HG03064 (cell line): Measurements from ENCODE around the gene PCNX1.
"Not testable (repeated sequence)": the region's sequence is repeated elsewhere in the genome, so short reads cannot be mapped to it uniquely, and the experiment has no call there.

Experiments used
- ATAC-seq: cut with Tn5 transposase; IDR thresholded peaks from one replicate; pipeline ENCODE4 v1.9.1; 2021; ENCODE audit warnings: low read depth; ENCODE audit not compliant: unreplicated experiment

PCNX1 gene

DNA sequence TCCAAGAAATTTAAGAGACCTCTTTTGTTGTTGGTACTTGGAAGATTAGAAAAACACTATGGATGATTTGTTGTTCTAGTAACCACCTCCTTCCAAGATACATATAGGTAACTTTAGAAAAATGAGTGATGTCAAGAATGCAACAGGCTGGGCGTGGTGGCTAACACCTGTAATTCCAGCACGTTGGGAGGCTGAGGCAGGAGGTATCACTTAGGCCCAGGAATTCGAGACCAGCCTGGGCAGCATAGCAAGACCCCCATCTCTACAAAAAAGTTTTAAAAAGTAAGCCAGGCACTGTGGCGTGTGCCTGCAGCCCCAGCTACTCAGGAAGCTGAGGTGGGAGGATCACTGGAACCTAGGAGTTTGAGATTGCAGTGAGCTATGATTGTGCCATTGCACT lies 97.8 kb downstream of the PCNX1 start:
- no peak for ATAC-seq

DNA sequence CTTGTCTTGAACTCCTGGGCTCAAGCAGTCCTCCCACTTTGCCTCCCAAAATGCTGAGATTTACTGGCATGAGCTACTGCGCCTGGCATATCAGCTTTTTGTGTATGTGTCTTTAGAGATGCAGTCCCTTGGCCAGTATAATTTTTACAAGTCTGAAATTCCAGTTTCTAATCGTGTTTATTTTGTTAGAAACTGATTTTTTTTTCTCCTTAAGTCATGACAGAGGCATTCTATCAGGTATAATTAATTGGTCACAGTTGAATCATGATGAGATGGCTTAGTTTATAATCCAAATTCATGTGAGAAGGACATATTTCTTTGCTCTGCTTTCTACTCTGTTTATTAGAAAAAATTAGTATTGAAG lies 98.9 kb downstream of the PCNX1 start:
- no peak for ATAC-seq

DNA sequence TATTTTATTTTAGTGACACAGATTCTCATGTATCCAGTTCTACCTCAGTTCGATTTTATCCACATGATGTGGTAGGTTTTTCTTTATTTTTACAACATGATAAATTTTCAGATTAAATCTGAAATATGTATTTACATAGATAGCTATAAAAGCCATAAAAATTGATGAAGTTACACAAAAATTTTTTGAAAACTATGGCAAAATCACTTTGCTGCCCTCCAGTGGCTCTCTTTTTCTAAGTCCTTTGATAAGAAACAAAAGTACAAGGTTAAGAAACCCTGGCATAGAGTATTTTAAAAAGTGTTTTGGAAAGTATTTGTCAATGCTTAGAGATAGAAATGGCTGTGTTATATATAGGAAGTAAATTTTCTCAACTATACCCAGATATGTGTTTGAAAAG lies 104.2 kb downstream of the PCNX1 start:
- no peak for ATAC-seq

DNA sequence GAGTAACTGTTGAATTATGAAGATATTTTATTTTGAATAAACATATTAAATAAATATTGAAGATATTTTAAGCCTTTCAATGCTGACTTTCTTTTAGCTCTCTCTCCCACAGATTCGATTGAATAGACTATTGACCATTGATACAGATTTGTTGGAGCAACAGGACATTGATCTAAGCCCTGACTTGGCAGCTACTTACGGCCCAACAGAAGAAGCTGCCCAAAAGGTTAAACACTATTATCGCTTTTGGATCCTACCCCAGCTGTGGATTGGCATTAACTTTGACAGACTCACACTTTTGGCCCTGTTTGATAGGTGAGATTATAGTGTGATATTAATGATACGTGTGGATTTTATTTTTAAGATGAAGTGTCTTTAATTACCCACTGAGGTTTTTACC lies 105.6 kb downstream of the PCNX1 start:
- ATAC-seq: no peak

DNA sequence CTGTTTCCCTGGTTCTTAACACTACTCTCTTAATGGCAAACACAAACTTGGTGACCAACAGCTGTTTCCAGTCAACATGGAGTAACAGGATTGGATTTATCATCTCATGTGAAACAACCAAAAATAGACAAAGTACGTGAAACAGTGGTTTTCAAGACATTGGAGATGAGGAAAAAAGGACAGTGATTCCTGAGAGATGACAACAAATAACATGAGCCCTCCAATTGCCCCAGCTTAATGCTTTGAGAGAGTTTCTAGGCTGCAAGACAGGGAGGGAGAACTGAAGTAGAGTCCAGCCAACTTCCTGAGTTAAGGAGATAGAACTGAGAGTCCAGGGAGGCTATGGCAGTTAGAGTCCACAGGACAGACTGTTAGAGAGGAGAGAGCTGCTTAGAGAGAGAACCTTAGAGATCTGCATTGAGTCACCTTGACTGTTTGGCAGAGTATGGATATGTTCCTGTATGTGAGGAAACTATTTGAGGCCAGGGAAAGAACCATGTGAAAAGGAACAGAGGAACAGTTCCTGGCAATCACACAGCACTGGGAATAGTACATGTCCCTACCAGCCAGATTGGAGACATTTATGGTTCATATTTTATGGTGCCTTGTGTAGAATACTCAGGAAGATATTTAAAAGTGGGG lies 106.4 kb downstream of the PCNX1 start:
- ATAC-seq: no peak

DNA sequence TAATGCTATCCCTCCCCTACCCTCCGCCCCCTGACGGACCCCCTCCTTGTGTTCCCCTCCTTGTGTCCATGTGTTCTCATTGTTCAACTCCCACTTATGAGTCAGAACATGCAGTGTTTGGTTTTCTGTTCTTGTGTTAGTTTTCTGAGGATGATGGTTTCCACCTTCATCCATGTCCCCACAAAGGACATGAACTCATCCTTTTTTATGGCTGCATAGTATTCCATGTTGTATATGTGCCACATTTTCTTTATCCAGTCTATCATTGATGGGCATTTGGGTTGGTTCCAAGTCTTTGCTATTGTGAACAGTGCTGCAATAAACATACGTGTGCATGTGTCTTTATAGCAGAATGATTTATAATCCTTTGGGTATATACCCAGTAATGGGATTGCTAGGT lies 112.7 kb downstream of the PCNX1 start:
- ATAC-seq: not testable (repeated sequence)

DNA sequence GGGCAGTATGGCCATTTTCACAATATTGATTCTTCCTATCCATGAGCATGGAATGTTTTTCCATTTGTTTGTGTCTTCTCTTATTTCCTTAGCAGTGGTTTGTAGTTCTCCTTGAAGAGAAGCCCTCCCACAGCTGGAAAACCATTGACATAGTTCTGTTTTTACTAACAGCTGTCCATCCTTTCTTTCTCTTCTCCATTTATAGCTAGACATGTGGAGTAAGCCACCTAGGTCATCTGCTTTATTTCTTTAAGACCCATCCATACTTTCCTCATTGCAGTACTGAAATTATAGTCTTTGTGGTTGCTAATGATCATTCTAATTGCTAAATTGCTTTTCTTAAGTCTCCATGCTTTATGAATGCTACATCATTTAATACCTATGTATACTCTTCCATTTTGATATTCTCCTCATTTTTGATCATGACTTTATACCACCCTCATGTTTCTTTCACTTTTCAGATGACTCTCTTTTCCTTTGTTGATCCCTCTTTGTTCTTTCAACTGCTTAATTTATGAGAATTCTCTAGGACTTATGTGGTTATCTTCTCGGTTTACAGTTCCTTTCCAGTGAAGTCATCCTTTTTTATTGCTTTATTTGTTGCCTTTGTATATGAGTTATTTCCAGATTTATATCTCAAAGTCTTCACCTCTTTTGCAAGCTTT lies 114.2 kb downstream of the PCNX1 start:
- ATAC-seq: no peak

DNA sequence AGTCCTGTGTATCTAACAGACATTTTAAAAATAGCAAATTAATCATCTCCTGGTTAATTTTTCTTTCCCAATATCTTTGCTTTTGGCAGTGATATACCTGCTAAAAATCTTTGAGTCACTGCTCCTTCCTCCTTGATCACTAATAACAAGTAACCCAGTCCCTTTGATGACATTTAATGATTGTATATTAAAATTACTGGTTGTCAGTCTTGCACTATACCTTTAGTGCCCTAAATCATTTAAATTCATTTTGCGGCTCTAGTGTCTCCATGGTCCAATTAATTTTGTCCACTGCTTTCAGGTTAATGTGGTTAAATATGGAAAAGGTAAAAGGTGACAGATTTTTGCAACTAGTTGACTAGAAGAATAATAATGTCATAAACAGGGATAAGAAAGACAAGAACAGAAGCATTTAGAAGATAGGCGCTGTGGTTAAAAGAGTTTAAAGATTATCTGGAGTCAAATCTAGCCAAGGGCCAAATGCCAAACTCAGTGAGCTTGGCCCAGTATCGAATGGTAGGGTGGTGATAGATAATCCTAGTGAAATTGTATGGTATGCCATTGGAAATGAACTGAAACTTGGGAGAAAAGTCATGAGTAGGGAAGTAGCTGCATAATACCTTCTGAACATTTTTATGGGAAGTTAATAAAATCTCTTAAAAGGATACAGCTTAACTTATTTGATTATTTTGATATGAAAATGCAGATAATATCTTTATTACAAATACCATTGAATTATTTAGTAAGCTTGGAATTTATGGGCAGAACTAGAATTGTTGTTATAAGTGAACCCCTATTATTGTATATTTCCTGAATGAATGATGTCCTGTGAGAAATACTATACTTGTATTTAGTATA lies 115.0 kb downstream of the PCNX1 start:
- ATAC-seq: no peak

DNA sequence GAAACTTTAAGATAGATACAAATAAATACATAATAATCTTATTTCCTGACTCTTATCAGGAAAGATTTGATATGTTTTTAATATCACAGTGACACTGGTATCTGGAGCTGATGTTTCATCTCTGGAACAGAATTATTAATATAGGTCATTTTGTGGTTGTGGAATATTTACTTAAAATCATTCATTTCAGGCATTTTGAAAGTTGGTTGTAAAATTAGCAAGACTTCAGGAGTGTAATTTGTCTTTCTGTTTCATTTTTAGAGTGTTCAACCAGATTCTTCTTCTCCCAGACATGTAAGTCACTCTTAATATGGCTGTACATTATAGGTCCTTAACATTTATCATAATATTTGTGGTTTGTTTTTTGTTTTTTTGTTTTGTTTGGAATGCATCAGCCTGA lies 115.7 kb downstream of the PCNX1 start:
- no peak for ATAC-seq

DNA sequence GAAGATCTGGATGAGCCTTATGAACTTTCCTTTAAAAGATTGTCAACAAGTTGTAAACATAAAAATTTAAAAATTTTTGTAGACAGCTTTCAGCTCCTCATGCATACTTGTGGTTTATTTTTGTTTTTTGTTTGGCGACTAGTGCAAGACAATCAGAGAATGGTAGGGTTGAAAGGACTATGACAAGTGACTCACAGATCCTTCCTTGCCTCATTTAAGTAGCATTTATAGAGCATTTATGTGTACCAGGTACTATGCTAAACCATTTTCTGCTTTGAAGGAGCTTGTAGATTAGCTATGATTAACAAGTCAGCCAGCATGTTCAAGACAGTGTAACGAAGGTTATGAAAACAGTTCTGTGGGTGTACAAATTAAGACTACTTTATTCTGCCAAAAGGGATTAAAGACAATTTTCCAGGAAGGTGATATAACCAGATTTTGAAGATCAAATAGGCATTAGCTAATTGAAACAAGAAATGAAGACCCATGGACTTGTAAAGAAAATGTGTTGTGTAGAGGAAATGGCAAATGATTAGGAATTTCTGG lies 122.0 kb downstream of the PCNX1 start:
- no peak for ATAC-seq

DNA sequence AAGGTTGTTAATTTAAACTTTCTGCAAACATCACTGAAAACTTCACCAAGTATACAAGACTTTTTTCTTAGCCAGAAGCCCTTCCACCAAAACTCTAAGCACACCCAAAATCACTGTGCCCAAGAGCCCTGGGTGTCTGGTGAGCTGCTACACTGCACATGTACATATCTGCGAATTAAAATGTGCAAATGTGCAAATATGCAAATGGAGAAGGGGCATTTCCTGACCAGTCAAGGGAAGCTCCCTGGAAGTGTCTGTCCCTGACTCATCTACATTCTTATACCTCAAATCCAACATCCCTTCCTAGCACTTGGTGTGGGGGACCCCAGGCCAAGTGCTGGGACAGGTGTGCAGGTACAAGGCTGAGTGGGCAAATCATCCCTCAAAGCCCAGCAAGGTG lies 123.7 kb downstream of the PCNX1 start:
- ATAC-seq: no peak

DNA sequence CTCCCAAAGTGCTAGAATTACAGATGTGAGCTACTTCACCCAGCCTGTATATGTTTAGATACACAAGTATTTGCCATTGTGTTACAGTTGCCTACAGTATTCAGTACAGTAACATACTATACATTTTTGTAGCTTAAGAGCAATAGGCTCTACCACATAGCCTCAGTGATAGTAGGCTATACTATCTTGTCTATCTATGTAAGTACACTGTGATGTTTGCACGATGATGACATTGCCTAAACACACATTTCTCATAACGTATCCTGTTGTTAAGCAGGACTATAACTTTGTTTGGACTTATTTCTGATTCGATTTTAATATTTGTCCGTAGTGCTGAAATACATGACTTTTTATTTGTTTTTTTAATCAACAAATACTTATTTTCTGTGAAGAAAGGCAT lies 129.2 kb downstream of the PCNX1 start:
- no peak for ATAC-seq

DNA sequence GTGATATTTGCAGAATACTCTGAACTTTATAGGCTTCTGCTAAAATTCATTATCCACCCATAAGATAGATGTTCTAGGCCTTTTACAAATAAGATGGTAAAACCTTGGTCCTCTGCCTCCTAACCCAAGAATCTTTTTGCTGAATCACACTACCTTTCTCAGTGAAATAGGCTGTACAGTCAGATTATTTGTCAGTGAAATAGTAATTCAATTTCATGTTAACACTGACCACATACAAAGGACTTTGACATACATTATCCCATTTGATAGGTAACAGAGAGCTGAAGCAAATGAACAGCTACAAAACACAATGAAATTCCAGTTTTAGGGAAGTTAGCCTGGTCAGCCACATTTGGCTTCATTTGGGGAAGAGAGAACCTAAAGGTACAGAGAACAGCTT lies 141.1 kb downstream of the PCNX1 start:
- no peak for ATAC-seq

DNA sequence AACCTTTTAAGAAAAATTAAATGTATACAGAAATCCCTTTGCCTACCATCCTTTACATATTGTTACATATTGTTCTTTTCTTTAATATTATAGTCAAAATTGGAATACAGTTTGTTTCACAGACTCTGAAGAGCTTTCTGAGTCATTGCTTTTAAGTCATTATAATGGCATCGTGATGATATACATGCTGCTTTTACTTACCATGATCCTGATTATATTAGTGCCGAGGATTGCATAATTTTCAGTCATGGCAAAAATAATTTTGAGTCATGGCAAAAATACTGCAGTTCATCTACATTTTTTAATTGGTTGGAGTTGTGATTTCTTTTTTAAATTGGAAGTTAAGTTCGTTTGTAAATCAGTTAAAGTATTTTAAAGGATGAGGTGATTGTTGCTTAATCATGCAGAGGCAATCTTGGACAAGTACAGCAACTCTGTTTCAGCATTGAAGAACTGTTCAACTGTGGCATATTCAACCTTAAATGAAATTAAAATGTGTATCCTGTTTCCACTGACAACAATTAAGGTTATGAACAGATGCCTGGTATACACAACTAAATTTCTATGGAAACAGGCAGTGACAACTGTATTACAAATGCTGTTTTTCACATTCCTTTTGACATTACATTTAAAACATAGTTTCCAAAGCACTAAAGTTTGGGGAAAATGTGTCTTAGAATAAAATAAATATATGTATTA lies 142.3 kb downstream of the PCNX1 start:
- no peak for ATAC-seq

DNA sequence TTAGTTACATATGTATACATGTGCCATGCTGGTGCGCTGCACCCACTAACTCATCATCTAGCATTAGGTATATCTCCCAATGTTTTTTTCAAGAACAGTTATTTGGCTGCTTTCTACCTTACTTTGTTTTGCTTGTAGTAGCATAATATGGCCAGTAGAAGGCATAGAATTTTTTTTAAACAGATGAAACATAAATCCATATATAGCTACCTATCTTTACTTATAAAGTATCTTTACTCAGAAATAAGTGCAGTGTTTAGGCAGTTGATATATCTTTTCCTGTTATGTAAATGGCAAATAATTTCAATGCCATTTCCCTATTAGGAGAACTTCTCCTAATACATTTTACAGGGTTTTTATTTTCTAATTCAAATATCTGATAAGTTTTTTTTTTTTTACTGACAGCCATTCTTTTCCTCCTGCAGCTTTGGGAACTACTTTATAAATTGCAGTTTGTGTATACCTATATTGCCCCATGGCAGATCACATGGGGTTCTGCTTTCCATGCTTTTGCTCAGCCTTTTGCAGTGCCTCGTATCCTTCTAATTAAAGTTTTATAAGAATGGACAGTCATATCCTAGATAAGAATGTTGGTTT lies 143.1 kb downstream of the PCNX1 start:
- no peak for ATAC-seq

DNA sequence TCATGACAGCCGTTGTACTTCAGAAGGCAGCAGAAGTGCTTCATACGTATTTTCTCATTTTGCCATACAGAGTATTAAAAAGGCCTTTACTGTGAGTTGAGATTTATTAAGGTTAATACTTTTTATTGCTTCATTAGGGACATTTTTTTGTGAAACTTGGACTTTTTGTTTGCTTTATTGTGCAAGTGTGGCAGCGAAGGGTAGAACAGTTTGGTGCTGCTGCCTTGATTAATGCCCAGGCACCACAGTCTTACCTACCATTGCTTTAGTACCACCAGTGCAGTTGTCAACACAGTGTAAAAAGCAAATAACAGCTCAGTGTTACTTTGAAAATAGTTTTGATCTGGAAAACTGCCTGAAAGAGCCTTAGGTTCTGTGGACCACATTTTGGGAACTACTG lies 147.4 kb downstream of the PCNX1 start:
- no peak for ATAC-seq

DNA sequence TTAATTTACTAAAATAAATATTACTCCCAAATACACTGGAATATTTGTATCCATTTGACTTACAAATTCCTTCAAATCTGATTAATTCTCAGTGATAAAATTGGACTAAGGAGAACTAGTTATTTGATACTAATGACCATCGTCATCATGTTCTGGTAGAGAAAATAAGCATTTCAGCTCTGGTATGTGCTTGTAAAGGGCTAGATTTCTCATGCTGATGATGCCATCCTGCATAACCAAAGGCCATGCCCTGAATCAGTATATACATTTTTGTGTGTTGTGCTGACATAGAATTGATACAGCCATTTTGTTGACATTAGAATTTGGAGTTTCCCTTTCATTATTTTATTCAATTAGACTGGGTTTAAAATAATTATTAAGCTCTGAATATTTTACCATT lies 148.9 kb downstream of the PCNX1 start:
- no peak for ATAC-seq

DNA sequence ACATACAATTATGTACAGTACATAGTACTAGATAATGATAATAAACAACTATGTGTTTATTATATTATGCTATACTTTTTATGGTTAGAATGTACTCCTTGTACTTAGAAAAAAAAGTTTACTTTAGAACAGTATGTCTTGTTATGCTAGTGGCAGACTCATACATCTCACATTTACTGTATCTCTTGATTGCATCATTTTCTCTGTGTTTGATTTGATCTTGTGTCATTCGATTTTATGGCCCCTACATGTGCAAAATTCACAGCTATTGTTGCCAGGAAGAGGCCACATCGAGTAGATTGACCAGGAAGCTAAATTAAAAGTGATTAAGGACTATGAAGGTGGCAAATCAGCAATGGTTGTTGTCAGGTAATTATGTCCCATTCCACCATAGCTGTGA lies 153.0 kb downstream of the PCNX1 start:
- no peak for ATAC-seq

DNA sequence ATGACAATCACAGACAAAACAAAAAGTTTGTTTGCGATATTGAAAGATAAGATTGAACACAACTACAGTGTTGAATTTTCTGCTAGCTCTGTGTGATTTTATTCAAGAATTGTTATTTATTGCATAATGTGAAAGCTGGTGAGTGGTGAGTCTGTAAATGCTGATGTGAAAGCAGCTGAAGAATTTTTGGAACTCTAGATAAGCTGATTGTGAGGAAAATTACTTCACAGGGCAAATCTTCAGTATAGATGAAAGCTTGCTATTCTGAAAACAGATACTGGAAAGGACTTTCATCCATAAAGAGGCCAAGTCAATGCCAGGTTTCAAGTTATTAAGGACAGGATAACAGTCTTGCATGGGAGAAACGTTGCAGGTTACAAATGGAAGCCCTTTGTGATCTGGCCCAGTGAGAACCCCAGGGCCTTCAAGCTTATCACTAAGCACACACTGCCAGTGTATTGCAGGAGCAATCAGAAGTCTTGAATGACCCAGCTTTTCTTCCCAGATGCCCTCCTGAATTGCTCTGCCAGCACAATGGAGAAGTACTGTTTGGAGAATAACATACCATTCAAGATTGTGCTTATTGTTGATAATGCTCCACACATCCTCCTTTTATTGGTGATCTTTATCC lies 153.7 kb downstream of the PCNX1 start:
- ATAC-seq: no peak

DNA sequence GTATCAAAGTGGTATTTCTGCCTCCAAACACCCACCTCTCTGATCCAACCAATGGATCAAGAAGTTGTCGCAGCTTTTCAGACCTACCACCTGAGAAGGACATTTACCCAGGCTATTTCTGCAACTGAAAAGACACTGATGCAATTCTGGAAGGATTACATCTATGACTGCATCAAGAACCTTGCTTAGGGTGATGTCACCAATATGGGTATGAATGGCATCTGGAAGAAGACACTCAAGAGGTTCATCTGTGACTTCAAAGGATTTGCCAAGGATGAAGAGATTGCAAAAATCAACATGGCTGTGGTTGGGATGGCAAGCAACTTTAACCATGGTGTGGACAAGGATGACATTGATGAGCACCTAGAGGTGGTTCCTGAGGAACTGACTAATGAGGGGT lies 154.2 kb downstream of the PCNX1 start:
- ATAC-seq: no peak
